Measurements from ENCODE around the gene KLHL1.

DNA sequence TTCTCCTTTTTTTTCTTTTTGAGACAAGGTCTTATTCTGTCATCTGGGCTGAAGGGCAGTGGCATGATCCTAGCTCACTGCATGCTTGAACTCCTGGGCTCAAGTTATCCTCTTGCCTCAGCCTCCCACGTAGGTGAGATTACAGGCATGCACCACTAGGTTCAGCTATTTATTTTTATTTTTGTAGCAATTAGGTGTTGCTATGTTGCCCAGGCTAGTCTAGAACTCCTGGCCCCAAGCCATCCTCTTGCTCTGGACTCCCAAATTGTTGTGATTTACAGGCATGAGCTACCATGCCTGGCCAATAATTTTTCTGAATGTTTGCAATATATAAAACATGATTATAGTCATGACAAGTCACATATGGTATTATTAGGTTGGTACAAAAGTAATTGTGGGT, 161.7 kb downstream of the KLHL1 start:
- no peak for TF ChIP-seq EZH2 (IDR thresholded peaks at IDR 0.05; ENCODE audit: insufficient read depth, poor library complexity, severe bottlenecking)
- no peak for TF ChIP-seq EZH2phosphoT487 (IDR thresholded peaks at IDR 0.05; ENCODE audit: insufficient read depth, low read depth)

All from GM23248 (cell line).